ENCODE data around the gene NEK10.

Gene NEK10

DNA sequence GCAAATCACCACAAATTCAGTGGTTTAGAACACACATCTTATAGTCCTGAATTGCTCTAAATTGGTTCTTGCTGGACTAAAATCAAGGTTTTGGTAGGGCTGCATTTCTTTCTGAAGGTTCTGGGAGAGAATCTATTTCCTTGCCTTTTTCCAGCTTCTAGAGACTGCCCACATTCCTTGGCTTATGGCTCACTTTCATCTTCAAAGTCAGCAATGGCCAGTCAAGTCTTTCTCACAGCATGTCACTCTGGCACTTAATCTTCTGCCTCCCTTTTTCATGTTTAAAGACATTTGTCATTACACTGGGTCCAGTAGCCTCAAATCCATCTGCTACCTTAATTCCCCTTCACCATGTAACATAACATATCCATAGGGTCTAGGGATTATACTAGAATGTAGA is 149.0 kb downstream of the NEK10 start:
- DNase-seq: no peak

- no peak for DNase-seq
Measured at GRCh38 chr3:27219127-27219845, 149.9 kb downstream of the NEK10 start.

- DNase-seq: no peak
Measured at GRCh38 chr3:27216955-27217552, 152.1 kb downstream of the NEK10 start.

DNA sequence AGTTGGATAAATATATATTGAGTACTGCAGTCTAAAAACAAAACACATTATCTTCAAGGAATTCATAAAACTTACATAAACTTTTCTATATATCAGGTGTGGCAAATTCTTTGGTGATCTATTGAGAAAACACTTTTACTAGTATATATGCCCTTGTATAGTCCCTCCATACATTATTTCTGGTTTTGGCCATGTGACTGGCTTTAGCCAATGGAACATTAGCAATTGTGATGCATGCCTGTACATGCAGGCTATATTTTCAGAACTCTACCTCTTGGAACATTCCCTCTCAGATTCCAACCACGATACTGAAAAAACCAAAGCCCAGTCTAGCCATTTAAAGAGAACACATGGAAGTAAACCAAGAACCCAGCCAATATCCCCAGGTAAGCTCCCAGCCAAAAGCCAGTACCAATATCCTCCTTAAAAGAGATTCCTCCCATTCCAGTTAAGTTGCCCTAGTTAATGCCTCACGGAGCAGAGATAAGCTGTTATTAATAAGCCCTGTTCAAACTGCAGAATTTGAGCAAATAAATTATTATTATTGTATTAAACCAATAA is 152.8 kb downstream of the NEK10 start:
- DNase-seq: no peak

DNA sequence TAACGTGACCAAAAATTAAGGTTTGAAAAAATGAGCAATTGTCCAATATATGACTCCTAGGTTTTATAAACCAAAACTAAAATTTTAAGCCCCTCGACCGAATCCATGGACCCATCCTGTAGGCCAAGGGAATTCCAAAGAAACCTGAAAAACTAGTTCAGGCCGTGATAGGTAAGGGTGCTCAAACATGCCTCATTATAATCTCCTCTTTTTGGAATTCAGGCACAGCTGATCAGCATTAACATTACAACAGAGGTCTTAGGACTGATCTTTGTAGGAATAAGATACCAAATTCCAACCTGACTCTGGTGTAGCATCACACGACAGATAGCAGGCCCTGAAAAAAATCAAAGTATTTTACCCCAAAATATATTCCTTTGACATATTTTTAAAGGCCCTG is 155.7 kb downstream of the NEK10 start:
- DNase-seq: no peak

GRCh38 chr3:27209617-27210264 is 159.4 kb downstream of the NEK10 start:
- DNase-seq: no peak

GRCh38 chr3:27208961-27209616 is 160.1 kb downstream of the NEK10 start:
- DNase-seq: no peak

GRCh38 chr3:27202959-27203358 is 166.2 kb downstream of the NEK10 start:
- DNase-seq: no peak

DNA sequence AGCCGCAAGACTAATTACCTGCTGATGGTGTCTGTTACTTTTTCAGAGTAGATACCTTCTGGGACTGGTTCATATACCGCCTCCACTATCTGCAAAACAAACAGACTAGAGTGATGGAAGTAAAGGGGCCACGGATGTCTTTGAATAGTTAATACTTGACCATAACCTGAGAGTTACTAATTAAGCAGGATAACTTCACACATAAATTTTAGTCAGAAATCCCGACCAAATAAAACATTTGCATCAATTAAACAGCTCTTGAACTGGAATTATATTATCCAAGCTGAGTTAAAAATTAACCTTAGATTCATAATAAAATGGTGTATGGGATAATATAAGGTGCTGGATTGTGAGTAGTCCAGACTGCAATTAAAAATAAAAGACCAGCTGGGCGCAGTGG is 167.7 kb downstream of the NEK10 start:
- no peak for DNase-seq

DNA sequence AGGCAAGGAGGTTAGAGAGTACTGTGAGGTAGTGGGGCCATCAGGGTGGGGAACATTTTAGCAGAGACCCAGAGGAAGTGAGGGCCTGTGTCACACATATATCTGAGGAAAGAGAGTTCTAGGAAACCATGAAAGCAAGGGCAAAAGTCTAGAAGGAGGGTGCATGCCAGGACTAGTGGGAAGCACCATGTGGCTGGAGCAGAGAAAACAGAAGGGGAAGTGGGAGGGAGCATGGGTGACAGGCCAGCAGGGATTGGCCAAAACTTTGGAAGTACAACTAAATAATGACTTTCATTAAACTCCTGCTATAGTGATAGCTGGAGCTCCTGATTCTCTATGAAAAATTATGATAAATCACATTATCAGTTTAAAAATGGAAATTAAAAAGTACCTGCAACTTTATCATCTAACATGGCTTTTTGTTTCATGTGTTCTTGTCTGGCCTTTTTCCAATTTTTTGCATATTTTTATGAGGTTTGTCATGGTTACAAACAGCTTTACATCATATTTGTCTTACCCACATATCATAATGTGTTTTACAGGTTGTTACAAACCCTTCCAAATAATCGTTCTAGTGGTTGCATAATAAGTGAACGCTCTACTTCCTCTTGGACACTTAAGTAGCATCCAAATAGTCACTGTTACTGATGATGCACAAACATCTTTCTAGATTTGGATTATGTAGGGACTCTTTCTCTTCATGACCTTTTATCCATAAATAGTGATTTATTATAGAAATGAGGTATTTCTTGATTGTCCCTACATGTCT is 168.3 kb downstream of the NEK10 start:
- DNase-seq: no peak

- no peak for DNase-seq
Measured at GRCh38 chr3:27194861-27195483, 174.2 kb downstream of the NEK10 start.

DNA sequence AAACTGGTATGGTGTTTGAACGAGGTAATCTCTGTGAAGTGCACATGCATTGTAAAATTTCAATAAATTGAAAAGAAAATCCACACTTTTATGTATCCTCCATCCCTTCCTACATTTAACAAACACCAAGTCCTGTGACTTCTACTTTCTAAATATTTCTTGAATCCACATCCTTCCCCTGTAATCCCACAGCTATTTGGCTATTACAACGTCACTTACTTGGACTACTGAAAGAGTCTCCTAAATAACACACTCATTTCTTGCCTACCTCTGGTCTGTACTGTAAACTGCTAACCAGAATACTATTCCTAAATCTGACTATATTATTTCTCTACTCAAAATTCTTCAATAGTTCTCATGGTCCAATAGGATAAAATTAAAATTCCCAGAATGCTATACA is 176.1 kb downstream of the NEK10 start:
- no peak for DNase-seq

- DNase-seq: no peak
Measured at GRCh38 chr3:27186013-27186412, 183.2 kb downstream of the NEK10 start.

DNA sequence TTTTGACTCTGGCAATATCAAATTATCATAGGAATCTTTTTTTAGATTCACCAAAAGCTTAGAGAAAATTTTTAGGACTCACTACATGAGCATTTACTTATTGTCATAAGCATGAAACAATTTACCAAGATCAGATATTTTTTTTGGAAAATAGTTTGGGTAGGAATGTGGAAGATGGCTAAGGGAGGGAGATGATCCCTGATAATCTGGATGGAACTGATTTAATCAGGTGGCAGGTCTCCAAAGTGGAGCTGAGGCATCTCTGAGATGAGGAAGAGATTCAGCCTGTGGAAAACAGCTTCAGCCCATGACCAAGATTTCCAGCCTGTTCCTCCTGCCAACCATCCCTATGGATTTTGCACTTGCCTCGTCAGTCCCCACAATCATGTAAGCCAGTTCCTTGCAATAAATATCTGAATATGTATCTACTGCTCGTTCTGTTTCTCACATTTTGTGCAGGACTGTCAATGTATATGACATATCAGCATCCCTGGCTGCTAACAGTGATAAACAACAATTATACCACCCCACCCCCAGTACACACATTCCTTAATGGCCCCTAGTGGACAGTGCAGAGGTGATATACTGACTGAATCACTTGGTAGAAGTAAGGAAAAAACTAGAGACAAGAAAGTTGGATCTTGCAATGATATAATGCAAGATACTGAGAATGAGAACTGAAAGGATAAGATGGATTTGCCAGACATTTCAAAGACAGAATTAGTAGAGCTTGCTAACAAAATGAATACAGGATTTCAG is 183.8 kb downstream of the NEK10 start:
- no peak for DNase-seq

DNA sequence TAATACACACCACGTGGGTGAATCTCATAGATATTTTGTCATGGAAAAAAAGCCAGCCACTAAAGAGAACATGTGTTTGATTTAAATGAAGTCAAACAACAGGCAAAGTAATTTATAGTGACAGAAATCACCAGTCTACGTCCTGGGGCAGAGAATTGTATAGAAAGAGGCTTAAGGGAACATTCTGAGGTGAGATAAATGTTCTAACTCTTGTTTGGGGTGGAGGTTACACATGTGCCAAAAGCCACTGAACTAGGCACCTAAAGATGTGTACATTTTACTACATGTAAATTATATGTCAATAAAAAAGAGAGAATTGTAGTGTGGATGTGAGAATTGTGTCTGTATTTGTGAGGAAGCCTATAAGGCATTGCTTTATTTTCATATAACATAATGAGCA is 184.9 kb downstream of the NEK10 start:
- DNase-seq: no peak

DNA sequence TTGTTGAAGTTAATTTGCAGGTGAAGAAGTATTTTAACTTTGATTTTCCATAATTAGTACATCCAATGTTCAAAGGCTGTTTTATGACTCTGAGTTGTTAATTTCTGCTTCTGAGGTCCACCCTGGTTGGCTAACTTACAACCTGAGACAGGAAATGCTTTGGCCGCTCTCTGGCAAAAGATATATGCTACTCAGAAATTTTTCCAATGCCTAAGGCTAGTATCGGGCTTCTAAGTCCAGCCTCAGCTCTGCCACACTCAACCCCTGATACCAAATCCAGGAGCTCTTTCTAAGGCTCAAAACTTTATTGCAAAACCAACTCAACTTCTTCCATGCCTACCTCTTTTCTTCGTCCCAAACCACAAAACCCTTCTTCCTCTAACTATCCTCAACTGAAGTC is 192.9 kb downstream of the NEK10 start:
- DNase-seq: no peak

DNA sequence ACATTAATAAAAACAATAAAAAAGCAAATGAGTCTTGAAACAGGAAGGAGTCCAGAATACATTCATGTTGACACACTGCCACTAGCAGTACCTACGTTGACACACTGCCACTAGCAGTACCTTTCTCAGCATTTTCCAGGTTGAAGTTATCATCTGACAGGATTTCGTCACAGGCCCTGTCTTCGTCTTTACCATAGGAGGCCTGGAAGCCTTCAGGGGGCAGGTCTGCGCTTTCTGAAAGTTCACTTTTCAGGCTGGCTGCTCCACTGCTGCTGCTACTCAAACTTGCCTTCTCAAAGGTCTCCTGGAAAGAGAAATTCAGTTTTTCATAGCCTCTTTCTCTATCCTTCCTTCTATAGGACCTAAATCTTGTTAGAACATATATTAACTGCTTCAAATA is 194.7 kb downstream of the NEK10 start:
- DNase-seq: no peak

DNA sequence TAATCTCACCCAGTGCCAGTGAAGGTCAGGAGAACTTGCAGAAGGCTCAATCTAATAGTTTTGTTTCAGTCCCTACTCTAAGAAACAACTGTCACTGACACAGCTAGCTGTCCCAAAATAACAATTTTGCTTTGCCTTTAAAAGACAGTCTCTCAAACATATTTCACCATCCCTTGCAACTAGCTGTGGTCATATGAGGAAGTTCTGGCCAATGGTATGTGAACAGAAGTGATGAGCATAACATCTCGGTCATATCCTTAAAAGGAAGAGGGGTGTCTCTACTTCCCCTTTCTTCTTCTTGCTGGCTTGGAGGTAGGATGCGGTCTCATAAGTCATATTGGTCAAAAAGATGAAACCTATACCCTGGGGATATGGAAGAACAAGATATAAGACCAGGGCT is 198.1 kb downstream of the NEK10 start:
- no peak for DNase-seq

- DNase-seq: peak; percentile 14
Measured at GRCh38 chr3:27166888-27167287, 202.3 kb downstream of the NEK10 start.

GRCh38 chr3:27165321-27165721 is 203.9 kb downstream of the NEK10 start:
- no peak for DNase-seq

GRCh38 chr3:27160779-27161287 is 208.3 kb downstream of the NEK10 start:
- no peak for DNase-seq

Data from NCI-H2171 treated with DMSO at 0.1 percent for 48 hours (cell line).